ENCODE results near the gene RMDN2. TPM values are rescaled to one million over a fixed set of nuclear protein-coding genes. Genes with fewer than 3 reads are reported as not detected.

The RMDN2 gene
- total and polyA plus RNA-seq, 9 of the 15 experiments (the other 6 are each of a cell fraction or from before 2014, with no cell fraction given) = 1.5 to 4.3 (median 2.3) TPM

DNA sequence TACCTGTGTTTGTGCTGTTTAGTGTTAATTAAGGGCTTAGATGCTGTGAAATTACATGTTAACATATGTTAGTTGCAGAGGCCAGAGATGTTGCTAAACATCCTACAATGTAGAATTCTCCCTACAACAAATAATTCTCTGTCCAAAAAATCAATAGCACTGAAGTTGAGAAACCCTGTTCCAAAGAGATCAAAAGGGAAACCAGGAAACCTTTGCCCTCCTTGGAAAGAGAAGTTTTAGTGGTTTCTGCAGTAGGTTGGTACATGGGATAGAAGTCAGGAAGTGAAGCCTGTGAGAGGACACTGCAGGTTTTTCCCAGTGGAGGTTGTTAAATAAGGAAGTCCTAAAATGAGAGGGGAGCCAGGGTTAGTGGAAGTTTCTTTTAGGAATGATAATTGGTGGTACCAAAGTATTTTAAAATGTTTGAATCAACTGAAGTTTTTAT, 6.3 kb upstream of the RMDN2 start (continued):
- TF ChIP-seq ETV6 (IDR thresholded peaks at IDR 0.05; ENCODE audit: borderline replicate concordance in 1 of 2, low read depth in 2 of 2, low read length in 1 of 2) (no peak), ETV6 (CRISPR knock-in tag; IDR thresholded peaks at IDR 0.05; ENCODE audit: borderline replicate concordance) (no peak), NR2C2 (CRISPR knock-in tag; IDR thresholded peaks at IDR 0.05) (no peak), NR2C2 (tag; IDR thresholded peaks at IDR 0.05) (no peak), ZBTB7A (IDR thresholded peaks at IDR 0.05; ENCODE audit: borderline replicate concordance, control insufficient read depth, low read depth, low read length) (no peak), CREM (IDR thresholded peaks at IDR 0.05; ENCODE audit: low read depth) (no peak), PKNOX1 (IDR thresholded peaks at IDR 0.05) (no peak), ZNF318 (IDR thresholded peaks at IDR 0.05; ENCODE audit: borderline replicate concordance in 1 of 2, low read depth in 1 of 2) (no peak), MCM3 (IDR thresholded peaks at IDR 0.05) (no peak), PHB (CRISPR knock-in tag; IDR thresholded peaks at IDR 0.05) (no peak), SMARCB1 (IDR thresholded peaks at IDR 0.05; ENCODE audit: insufficient read length, low read depth) (no peak)
- TF ChIP-seq, protein P1, sequence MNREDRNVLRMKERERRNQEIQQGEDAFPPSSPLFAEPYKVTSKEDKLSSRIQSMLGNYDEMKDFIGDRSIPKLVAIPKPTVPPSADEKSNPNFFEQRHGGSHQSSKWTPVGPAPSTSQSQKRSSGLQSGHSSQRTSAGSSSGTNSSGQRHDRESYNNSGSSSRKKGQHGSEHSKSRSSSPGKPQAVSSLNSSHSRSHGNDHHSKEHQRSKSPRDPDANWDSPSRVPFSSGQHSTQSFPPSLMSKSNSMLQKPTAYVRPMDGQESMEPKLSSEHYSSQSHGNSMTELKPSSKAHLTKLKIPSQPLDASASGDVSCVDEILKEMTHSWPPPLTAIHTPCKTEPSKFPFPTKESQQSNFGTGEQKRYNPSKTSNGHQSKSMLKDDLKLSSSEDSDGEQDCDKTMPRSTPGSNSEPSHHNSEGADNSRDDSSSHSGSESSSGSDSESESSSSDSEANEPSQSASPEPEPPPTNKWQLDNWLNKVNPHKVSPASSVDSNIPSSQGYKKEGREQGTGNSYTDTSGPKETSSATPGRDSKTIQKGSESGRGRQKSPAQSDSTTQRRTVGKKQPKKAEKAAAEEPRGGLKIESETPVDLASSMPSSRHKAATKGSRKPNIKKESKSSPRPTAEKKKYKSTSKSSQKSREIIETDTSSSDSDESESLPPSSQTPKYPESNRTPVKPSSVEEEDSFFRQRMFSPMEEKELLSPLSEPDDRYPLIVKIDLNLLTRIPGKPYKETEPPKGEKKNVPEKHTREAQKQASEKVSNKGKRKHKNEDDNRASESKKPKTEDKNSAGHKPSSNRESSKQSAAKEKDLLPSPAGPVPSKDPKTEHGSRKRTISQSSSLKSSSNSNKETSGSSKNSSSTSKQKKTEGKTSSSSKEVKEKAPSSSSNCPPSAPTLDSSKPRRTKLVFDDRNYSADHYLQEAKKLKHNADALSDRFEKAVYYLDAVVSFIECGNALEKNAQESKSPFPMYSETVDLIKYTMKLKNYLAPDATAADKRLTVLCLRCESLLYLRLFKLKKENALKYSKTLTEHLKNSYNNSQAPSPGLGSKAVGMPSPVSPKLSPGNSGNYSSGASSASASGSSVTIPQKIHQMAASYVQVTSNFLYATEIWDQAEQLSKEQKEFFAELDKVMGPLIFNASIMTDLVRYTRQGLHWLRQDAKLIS (CRISPR knock-in tag; IDR thresholded peaks at IDR 0.05) = no peak

All from K562 (cell line).